Measurements from ENCODE around the gene MYO7A.

DNA sequence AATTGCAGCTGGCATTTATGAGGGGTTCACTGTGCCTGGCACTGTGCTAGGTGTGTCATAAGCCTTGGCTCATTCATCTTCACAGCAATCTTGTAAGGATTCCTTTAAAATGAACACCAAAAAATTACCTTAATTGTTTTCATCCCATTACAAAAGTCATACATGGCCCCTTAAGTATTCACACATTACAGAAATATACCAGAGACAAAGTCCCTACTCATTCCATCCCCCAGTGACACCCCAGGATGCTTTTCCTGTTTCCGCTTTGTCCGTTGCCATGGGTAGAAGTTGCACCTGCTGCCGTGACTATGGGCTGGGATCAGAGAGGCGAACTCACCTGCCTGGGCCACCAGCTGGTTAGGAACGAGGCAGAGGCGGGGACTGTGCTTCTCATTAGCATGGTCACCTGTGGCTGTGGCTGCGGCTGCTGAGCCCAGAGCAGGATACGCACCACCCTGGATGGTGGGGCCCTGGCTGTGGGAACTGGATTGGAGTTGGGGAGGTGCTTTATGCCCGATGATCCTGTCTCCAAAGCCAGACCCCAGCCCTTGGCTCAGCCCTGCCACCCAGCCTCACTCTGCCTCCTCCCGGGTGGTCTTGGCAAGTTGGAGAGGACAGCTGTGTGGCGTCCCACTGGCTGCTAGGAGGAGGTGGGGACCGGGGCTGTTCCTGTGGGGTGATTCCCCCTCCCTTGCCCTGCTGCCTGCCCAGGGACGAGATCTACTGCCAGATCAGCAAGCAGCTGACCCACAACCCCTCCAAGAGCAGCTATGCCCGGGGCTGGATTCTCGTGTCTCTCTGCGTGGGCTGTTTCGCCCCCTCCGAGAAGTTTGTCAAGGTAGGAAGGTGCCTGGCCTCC, 60.8 kb downstream of the MYO7A start:
- no peak for TF ChIP-seq POLR2AphosphoS5 (IDR thresholded peaks at IDR 0.05)
- no peak for TF ChIP-seq POLR2A (IDR thresholded peaks at IDR 0.05)
- TF ChIP-seq, protein P1, sequence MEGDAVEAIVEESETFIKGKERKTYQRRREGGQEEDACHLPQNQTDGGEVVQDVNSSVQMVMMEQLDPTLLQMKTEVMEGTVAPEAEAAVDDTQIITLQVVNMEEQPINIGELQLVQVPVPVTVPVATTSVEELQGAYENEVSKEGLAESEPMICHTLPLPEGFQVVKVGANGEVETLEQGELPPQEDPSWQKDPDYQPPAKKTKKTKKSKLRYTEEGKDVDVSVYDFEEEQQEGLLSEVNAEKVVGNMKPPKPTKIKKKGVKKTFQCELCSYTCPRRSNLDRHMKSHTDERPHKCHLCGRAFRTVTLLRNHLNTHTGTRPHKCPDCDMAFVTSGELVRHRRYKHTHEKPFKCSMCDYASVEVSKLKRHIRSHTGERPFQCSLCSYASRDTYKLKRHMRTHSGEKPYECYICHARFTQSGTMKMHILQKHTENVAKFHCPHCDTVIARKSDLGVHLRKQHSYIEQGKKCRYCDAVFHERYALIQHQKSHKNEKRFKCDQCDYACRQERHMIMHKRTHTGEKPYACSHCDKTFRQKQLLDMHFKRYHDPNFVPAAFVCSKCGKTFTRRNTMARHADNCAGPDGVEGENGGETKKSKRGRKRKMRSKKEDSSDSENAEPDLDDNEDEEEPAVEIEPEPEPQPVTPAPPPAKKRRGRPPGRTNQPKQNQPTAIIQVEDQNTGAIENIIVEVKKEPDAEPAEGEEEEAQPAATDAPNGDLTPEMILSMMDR (IDR thresholded peaks at IDR 0.05): peak in 1 of 3 donors; percentile 3
